GM18873 (cell line): Measurements from ENCODE around the gene MTA2.
"Not testable (repeated sequence)": the region's sequence is repeated elsewhere in the genome, so short reads cannot be mapped to it uniquely, and the experiment has no call there.

Source experiments
- ATAC-seq: cut with Tn5 transposase; IDR thresholded peaks from one replicate; pipeline ENCODE4 v1.9.1; 2021; ENCODE audit warnings: mild to moderate bottlenecking, moderate library complexity, moderate number of reproducible peaks; ENCODE audit not compliant: unreplicated experiment, low FRiP score

MTA2 gene

GRCh38 chr11:62593434-62594044, 8.1 kb downstream of the MTA2 start:
- ATAC-seq = no peak

DNA sequence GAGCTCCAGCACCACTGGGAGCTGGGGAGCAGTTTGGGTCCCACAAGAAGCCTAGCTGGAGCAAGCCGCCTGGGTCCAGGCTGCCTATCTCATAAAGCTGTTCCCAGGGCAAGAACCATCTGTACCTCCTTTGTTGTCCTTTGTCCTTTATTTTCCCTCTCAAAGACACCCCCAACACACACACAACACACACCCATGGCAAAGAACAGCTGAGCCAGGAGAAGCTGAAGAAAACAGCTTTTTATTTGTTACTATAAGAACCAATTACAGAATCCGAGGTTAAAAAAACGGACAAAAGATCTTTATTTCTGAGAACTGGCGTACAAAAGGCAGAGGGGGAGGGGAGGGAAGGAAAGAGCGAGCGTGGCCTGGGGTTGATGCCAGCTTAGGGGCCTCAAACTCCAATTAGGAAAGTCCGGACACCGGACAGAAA, 8.7 kb downstream of the MTA2 start:
- ATAC-seq = no peak

DNA sequence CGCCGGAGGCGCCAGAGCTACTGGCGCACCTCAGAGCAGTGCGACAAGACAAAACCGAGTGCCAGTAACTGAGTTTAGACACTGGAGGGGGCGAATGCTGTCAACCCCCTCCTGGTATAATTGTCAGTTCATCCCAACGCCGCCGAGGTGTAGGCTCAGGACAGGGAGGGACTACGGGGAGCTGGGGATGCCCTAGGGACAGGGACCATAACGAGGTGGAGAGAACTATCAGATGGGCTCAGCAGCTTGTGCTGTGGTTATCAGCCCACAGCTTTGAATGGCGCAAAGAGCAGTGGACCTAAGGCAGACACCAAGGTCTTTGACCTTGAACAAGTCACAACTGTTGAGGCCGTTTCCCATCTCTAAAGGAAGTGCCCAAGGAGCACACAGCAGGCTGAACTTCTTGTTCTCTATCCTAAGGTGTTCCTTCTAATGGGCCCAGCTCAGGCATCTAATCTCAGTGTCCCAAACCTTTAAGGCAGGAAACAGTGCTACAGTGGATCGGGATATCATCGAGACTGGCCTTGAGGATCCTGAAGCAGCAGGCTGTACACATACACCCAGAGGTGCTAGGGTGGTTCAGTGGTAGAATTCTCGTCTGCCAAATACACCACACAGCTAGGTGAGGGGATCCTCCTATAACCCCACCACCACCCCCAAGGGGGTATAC, 9.4 kb downstream of the MTA2 start:
- ATAC-seq = peak; percentile 4

DNA sequence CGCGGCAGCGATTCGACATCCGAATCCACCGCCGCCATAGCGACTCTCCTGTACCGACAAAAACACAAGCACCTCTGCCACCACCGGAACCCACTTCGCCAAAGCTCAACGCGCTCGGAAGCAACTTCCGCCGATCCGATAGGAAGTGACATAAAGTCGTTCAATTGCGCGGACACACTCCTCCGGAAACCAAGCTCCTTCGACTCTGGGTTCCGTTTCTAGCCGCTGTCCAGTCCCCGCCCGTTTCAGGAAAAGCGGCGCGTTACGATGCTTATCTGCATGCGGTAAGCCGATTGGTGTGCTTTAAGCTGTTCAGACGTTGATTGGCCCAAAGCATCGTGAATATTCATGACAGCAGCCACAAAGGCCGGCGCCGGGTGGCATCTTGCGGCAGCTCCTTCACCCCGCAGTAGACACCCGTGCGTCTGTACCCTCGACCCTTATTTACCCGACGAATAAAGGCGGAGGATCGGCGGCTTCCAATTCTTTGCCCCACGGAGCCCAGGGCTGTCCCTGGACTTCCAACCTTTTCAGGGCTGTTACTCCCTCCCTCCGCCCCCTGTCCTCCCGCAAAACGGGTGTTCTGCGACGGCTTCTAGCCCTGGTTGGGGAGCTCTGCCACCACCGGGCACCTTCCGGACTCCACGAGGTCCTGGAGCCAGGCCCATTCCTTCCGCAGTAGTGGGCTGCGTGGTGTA, 10.1 kb downstream of the MTA2 start, which contains the start of gene TUT1:
TSS of gene TUT1 (minus strand) at position 76 of the 698 bp plus-strand sequence. CDS start at position 38, 38 bp downstream.
- peak; percentile 78 for ATAC-seq

- ATAC-seq = no peak
Observed at GRCh38 chr11:62588966-62589637, 12.6 kb downstream of the MTA2 start.

GRCh38 chr11:62585356-62585755, 16.3 kb downstream of the MTA2 start:
- not testable (repeated sequence) for ATAC-seq

GRCh38 chr11:62581735-62582134, 19.9 kb downstream of the MTA2 start:
- ATAC-seq = not testable (repeated sequence)

- no peak for ATAC-seq
Observed at GRCh38 chr11:62580959-62581715, 20.5 kb downstream of the MTA2 start.

DNA sequence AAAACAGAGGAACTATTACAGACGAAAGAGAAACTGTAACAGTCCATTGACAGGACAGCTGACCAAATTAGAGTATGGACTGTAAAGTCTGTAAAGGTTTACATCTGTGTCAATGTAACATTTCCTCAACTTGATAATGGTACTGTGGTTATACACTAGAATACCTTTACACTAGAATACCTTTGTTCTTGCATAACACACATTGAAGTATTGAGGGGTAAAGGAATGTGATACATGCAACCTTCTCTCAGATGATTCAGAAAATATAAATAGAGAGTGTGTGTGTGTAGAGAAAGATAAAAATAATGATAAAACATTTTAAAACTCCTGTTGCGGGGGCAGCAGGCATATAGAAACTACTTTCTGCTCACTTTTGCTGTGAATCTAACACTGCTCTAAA, 22.4 kb downstream of the MTA2 start:
- ATAC-seq = no peak

DNA sequence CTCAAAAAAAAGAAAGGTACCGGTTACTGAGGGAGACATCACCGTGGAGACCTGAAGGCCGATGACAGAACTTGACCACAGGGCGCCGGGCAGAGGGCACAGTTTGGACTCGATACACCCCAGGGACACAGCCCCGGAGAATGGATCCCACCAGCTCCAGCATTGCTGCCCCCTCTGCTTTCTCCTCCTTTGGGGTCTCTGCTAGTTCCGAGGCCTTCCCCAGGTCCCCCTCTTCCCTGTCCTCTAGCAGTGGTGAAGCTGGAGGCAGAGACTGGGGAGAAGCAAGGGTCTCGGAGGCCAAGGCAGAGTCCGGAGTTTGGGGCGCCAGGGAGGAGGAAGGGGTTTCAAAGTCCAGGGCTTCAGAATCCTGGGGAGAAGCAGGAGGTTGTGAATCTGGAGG, 23.1 kb downstream of the MTA2 start:
- no peak for ATAC-seq

DNA sequence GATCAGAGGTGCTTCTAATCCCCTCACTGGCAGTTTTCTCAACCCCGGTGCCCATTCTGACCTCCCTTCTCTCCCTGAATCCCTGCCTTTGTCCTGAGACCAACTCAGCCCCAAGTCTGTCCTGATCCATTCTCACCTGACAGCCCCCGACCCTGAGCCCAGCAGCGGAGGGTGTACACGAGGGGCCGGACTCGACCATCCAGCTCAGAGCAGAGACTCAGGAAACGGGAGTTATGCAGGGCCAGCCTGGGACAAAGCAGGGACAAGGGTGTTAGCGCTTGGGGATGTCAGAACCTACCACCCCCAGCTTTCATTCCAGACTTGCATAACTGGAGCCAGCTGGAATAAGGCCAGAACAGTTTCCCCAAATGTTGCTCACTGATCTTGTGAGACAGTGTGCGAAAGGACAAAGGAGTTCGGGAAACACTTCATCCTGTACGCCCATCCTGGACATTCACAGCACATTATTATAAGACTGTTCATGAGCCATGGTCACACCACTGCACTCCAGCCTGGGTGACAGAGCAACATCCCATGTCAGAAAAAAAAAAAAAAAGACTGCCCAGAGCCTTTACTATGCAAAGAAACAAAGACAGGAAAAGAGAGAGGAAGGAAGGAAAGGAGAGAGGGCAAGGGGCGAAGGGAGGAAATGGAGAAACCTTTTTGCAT, 24.5 kb downstream of the MTA2 start:
- no peak for ATAC-seq

- ATAC-seq = no peak
Observed at GRCh38 chr11:62575837-62576236, 25.8 kb downstream of the MTA2 start.

DNA sequence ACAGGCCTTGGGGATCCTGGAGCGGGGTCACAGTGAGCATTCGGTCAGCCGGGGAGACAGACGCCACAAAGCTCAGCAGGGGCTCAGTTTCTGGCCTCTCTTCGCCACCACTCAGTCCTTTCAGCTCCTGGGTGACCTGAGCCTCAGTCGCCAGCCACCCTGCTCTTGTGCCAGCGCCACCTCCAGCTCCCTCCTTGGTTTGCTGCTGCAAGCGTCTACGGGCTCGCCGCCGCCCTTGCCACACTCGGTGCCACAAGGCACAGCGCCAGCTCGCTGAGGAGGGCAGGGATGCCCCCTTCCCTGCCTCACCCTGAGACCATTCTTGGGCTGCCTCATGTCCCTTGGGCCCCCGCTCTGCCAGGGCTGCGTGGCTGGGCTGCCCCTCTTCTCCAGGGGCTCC, 26.5 kb downstream of the MTA2 start:
- no peak for ATAC-seq

DNA sequence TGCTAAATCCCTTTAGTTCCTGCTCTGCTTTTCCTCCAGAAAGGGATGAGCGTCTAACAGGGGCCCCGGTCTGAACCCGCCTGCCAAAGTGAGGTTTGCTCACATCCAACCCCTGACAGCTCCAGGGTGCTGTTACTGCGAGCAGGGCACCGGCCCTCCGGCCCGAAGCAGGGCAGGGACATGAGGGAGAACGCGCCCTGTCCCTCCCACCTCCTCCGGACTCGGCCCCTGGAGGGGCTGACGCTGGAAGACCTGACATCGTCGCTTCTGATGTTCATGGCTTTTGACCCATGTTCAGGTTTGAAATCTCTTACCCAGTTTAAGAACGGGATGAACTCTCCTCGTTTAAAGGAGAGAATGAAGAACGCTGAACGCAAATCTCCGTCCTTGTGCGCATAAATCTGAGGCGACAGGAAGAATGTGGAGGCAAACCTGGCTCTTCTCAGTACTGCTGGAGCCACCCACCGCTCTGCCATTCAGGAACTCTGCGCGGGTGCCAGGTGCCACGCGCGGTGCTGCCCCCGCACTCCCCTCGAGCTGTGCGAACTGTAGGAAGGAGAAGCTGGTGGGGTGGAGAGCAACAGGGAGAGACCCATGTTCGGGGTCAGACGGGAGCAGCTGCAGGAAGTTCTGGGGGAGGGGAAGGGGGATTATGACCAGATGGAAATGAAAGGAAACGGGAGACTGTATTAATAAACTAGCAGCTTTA, 27.1 kb downstream of the MTA2 start:
- ATAC-seq = peak; percentile 11

GRCh38 chr11:62573592-62574362, 27.9 kb downstream of the MTA2 start, which contains the start of gene EEF1G:
EEF1G (minus strand) TSS chr11:62573891; CDS start chr11:62573842, 49 bp downstream.
- peak; percentile 90 for ATAC-seq

DNA sequence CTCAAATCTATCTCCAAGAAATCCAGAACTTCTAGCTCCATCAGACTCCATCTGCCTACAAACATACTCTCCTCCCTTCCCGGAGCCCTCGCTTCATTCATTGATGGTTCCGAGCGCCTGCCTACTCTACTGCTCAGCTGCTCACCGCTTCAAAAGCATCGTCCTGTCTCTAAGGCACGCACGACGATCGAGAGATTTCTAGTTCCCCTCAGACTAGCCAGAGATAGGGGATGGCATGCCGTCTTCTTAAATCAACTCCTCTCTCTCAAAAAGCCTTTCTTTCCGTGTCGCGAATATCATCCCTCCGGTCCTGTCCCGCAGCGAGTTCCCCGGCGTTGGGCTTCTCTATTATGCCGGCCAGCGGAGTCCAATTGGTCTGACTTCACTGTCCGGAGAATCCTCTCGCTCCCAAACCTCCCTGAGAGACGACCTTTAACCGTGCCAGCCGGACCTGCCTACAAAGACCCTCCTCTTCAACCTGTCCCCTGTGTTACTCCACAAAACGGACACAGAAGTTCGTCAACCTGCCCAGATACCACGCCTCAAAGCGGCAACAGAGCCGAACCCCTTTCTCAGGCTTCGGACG, 28.6 kb downstream of the MTA2 start:
- ATAC-seq = no peak

GRCh38 chr11:62572431-62572830, 29.2 kb downstream of the MTA2 start:
- ATAC-seq = no peak

DNA sequence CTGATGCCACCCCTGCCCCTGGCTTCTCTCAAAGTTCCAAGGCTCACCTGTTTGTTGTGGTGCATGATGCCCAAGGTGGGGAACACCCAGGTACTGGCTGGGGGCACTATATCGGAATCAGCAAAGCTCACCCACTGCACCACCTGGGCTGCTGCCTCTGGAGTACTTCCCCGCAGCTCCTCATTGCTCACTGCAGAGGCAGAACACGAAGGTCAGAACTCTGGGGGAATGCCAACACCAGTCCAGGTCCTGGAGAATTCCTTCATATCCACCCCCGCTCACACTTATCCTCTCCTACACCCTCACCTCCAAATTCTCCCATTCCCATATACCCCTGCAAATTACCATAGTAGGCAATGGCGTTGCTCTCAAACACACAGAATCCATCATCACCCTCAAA, 30.2 kb downstream of the MTA2 start:
- not testable (repeated sequence) for ATAC-seq
